ENCODE measurements around the gene PALLD. TPM values are rescaled to one million over a fixed set of nuclear protein-coding genes. Genes with fewer than 3 reads are reported as not detected.

PALLD gene
- total RNA-seq, 1 experiment from 2014 or later = 18.3 TPM

DNA sequence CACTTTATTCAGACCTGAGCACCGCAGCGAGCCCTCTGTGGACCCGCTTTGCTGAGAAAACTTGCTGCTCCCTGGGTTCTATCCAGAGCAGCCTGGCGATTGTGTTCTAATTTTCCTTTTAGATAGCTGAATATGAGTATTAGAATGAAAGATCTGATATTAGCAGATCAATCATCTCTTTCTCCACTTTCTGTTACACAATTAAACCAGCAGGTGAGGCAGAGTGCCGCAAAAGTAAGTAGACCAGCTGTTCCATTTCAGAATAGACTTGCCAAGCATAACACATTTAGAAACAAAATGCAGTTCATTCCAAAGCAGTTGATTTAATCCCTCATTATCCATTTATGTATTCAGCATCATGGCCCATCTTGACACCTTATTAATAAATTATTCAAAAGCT is 58.6 kb downstream of the PALLD start:
- Histone ChIP-seq H3K27me3 (ENCODE audit: insufficient read depth, low read length) (no peaks in the 10 kb centered on the region), H3K27ac (ENCODE audit: insufficient read length, low read depth, low read length) (no peak overlapping the region), H4K5ac (ENCODE audit: insufficient read length, low read depth, low read length) (no peak overlapping the region), H3K4ac (ENCODE audit: low read depth, low read length) (no peak overlapping the region), H2BK15ac (ENCODE audit: low read depth, low read length) (no peak overlapping the region), H3K18ac (ENCODE audit: insufficient read length, low read depth, low read length) (no peak overlapping the region), H2AFZ (ENCODE audit: low read length) (no peak overlapping the region), H4K20me1 (ENCODE audit: control insufficient read depth, insufficient read depth, insufficient read length) (no peaks in the 10 kb centered on the region), H3K79me1 (ENCODE audit: insufficient read depth, low read depth, low read length, poor library complexity, severe bottlenecking) (no peaks in the 10 kb centered on the region), H3K56ac (ENCODE audit: insufficient read length, low read depth, low read length) (no peak overlapping the region), H4K91ac (ENCODE audit: insufficient read length, low read depth, low read length) (no peak overlapping the region), H2BK120ac (ENCODE audit: low read depth, low read length, poor library complexity, severe bottlenecking) (no peak overlapping the region), H4K8ac (replicated peaks; ENCODE audit: insufficient read length, low read depth, low read length) (no peak overlapping the region), H2BK20ac (ENCODE audit: low read depth, low read length, poor library complexity, severe bottlenecking) (no peak overlapping the region), H3K4me1 (ENCODE audit: insufficient read depth, low read length) (peaks cover 8% of the 10 kb centered on the region; the same call in 1 of the 2 replicates), H3T11ph (ENCODE audit: low read length) (no peak overlapping the region), H2BK12ac (ENCODE audit: insufficient read length, low read depth, low read length) (no peak overlapping the region), H3K23me2 (ENCODE audit: insufficient read length, low read depth, low read length, poor library complexity, severe bottlenecking) (no peaks in the 10 kb centered on the region), H3K14ac (ENCODE audit: insufficient read depth, low read length) (no peak overlapping the region), H2AK5ac (ENCODE audit: insufficient read length, low read length) (no peak overlapping the region), H3K23ac (ENCODE audit: insufficient read length, low read depth, low read length) (no peak overlapping the region), H3K9ac (ENCODE audit: extremely low read depth, insufficient read length, low read length) (no peak overlapping the region), H3K9me3 (ENCODE audit: control insufficient read depth, low read depth, low read length) (no peaks in the 10 kb centered on the region), H3K79me2 (ENCODE audit: insufficient read depth, low read length) (no peaks in the 10 kb centered on the region), H3K4me2 (ENCODE audit: insufficient read depth, insufficient read length, low read length) (no peak overlapping the region), H2BK5ac (ENCODE audit: insufficient read length, low read length) (no peak overlapping the region)
- H3K27ac Mint-ChIP-seq = no peak overlapping the region
- TF ChIP-seq, protein P1, sequence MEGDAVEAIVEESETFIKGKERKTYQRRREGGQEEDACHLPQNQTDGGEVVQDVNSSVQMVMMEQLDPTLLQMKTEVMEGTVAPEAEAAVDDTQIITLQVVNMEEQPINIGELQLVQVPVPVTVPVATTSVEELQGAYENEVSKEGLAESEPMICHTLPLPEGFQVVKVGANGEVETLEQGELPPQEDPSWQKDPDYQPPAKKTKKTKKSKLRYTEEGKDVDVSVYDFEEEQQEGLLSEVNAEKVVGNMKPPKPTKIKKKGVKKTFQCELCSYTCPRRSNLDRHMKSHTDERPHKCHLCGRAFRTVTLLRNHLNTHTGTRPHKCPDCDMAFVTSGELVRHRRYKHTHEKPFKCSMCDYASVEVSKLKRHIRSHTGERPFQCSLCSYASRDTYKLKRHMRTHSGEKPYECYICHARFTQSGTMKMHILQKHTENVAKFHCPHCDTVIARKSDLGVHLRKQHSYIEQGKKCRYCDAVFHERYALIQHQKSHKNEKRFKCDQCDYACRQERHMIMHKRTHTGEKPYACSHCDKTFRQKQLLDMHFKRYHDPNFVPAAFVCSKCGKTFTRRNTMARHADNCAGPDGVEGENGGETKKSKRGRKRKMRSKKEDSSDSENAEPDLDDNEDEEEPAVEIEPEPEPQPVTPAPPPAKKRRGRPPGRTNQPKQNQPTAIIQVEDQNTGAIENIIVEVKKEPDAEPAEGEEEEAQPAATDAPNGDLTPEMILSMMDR (conservative IDR thresholded peaks at IDR 0.05) = no peak
- H3K36me3 Mint-ChIP-seq (ENCODE audit: insufficient read depth in 1 of 3, low read depth in 3 of 3) = no peaks in the 10 kb centered on the region
- peaks cover 15 to 19% of the 10 kb centered on the region in 2 experiments for H3K4me1 Mint-ChIP-seq
- H3K4me3 Mint-ChIP-seq = no peak overlapping the region
- H3K27me3 Mint-ChIP-seq (ENCODE audit: low read depth) = no peaks in the 10 kb centered on the region
- WGBS (ENCODE audit: extremely low coverage, insufficient read length, low lambda C conversion rate) = no CpG with 5 or more reads among the region's 5 CpGs
- DNase-seq = no peak
- no peaks in the 10 kb centered on the region for H3K9me3 Mint-ChIP-seq

All from H9 (cell line).